NCI-H460 (cell line): ENCODE results near the gene CEMIP2. TPM values are rescaled to one million over a fixed set of nuclear protein-coding genes. Genes with fewer than 3 reads are reported as not detected.

Experiments used
- DNase-seq: peaks from one replicate; pipeline ENCODE4 v3.0.0-alpha.2; 2016; ENCODE audit warnings: low read depth; ENCODE audit errors: extremely low read depth
- total RNA-seq: library from RNA; depleted of rRNA; stranded (reverse); fragments of >200 nt; shearing (Covaris generic); gene quantifications from 2 replicates; pipeline ENCODE4 v1.2.3, GENCODE V29; 2014

The CEMIP2 gene
- total RNA-seq, 1 experiment from 2014 or later, result 22.1 TPM

DNA sequence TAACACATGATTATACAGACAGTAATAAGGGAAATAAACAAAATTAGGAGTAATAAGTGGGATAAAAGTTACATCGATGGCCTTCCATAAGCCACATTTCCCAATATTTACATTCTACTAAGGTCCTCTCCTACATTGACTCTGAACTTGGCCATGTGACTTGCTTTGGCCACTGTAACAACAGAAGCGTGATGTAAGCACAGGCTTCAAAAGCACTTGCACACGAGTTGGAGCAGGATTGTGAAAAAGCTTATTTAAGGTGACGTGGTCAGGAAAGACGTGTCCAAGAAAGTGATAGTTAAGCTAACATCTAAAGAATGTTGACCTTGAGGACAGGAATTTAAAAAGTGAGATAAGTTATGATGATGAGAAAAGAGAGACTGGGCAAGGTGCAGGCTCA lies 9.8 kb upstream of the CEMIP2 start:
- no peak for DNase-seq

DNA sequence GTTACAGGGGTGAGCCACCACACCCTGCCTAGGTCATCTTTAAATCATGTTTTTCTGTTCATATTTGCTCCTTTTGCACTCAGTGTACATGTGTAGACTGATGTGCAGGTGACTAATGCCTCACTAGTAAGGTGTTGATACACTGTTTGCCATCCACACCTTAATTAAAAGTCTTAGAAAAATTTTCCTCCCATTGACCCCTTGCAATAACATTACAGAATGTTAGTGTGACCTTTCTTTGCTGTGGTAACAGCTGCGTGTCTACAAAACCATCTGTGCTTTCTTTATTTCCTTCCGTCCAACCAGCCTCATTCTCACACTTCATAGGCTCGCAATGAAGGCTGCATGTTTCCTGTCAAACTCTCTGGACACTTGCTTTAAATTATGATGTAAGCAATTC lies 6.6 kb upstream of the CEMIP2 start:
- no peak for DNase-seq

DNA sequence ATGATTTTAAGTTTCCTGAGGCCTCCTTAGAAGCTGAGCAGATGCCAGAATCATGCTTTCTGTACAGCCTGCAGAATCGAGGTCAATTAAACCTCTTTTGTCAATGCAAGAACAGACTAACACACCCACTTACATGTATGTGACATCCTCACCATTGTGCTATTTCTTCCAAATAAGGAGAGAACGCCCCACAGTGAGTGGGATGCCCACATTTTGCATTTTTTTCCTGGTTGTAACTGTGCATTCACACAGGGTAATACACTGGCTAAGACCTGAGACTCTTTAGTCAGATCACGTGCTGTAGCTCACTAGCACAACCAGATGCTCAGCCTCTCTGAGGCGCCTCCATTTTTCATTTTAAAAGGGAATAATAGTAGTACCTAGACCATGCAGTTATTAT lies 4.4 kb upstream of the CEMIP2 start:
- no peak for DNase-seq

DNA sequence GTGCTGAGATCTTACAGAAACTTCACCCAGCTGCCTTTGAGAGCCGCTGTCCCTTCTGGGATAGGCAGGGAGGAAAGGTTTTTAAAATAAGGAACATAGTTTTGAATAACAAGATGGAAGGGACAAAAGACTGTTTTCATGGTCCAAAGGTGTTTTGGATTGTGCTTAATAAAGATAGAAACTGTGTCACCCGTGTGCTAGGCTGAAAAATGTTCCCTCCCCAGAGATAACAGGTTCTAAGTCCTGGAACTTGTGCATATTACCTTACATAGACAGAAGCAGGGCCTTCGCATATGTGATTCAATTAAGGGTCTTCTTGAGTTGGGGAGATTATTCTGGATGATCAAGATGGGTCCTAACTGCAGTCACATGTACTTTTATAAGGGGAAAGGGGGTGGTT lies 1.9 kb upstream of the CEMIP2 start:
- DNase-seq, result no peak

DNA sequence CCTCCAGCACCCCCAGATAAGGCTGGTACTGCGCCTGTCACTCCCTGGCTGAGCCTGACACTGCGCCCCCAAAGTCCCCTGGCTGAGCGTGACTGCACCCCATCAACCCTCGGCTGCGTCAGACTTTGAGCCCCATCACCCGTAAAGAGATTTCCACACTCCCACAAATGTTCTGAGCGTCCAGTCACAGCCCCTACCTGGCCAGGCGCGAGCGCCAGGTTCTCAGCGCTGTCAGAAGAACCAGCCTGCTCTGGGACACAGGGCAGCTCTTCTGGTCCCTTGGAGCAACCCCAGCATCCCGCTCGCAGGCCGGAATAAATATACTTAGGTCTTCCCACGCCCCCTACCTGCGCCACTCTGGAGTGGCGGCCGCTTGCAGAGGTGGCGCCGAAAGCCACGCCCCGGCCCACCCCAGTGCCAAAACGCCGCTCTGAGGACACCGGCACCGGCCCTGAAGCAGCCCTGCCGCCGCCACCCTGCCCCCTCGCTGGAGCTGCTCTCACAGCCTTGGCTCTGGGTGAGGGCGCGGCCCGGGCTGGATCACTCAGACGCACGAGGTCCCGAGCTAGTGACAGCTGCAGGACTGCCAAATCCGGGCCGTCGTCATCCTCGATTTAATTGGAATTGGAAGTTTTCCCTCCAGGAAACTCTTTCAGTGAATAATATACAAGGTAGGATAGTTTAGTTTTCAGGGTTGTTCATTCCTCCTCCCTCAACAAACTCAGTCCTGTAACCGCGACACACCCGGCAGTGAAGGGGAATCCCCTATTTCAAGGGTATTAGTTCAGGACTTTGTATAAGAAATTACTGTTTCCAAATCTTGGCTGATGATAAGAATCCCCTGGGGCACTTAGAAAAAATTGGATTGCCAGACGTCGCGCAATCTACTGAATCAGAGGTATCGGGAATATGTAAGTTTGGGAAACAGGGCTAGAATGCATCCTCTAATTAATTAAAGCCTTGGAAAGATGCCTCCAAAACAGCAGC lies 1.2 kb upstream of the CEMIP2 start:
- peak; percentile 32 for DNase-seq

DNA sequence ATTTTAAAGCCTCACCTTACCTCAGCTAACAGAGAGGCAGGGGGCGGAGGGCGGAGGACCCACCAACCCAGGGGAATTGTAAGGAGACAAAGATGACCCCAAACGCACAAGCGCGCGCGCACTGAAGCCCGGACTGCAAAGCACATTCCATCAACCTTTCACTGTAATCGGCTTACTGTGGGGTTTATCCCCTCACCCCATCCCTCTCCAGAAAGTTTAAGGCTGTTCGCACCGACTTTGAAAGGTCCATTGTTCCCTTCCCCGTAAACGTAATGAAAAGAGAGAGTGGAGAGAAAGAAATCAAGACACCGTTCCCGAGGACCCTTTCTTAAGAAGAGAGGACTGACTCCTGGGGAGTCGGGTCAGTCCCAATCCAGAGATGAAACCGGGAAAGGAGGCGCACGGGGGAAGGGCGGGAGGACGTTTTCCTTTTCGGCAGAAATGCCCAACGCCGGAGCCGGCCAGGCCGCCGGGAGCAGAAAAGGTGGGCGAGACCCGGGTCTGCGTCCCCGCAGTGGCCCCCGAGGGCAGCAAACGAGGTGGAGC lies 464 bp downstream of the CEMIP2 start:
- DNase-seq, result no peak

DNA sequence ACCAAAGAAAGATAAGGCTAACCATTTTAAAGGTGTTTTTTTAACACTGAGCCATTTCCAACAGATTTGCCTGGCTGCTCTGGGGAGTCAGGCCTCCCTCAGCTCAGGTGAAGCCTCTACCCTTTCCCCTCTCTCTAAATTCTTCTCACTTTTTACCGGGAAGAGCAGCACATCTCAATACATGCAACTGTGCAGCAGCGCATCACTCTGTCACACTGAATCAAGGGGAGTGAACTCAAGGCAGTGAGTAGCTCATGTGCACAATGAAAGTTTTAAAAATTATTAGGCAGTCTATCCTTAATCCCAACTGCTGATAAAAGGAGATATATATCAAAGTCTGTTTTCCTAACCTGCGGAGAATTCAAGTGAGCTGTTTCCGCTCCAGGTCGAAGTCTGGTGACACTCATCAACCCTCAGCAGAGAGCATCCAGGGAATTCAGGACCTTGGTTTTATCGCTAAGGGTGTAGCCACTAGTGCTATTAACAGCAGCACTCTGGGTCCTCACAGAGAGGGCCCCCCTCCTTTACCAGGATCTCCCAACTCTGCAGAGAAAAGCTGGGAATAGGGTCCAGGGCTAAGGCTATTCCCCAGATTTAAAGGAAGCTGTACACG lies 1.0 kb downstream of the CEMIP2 start:
- no peak for DNase-seq

DNA sequence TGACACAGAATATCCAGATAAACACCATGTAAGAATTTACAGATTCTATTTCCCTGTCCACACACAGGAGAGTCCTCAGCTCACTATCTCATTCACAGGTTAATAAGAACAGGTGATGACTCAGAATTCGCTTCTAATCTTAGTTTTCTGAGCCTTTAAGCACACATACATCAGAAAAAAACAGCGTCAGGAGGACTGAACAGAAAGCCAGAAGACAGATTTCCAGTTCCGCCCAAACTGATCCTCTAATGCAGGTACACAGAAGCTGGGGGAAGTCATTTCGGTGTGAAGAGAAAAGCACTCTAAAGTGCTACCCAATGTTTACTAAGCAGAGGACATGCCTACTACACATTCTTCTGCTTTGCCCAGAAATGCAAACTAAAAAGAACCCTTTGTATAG lies 1.6 kb downstream of the CEMIP2 start:
- DNase-seq, result no peak

DNA sequence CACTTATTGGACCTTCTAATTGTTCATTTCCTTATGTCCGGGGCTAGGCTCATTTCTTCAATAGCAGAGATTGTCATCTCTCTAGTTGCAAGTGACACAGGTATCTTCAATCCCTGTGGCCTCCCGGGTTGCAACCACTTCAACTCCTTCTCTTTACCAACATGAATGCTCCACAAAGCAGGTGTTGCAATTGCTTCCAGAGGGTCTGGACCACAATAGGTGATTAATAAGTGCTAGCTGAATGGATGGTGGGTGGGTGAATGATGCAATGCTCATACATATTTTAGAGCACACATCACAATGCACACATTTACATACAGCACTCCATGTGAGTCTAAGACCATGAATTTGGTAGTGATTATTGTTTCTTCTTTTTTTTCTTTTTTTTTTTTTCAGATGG lies 2.6 kb downstream of the CEMIP2 start:
- no peak for DNase-seq

DNA sequence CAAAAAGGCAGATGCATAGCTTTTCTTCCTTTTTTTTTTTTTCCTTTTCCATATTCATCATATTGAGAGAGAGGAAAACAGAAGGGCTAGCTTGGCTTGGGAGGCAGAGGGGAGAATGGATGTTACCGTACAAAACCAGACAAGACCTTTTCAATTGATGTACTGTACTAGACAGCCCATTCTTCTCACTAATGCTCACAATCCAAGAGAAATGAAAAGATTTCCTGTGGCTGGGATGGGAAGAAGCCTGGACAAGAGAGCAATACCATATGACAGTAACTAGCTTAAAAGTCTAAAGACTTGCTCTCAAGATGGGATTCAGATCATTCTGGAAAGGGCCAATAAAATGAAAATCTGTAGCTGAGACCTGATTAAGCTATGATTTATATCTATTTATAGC lies 3.4 kb downstream of the CEMIP2 start:
- DNase-seq, result no peak

DNA sequence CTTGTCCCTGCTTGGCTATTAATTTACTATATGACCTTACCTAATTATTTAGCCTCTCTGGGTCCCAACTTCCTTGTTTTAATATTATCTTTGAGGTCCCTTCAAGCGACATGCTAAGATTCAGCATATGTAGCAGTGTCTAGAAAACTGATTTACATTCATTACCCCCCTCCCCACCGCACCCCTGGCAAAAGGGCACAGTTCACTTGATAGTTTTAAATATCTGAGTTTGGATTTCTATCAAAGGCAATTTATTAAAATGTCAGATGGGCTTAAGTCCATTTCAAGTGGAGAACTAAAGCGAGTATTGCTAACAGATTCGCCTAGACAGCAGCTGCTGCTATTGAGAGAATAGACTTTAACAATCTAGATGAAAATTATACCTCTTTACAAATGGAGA lies 3.9 kb downstream of the CEMIP2 start:
- DNase-seq, result no peak

DNA sequence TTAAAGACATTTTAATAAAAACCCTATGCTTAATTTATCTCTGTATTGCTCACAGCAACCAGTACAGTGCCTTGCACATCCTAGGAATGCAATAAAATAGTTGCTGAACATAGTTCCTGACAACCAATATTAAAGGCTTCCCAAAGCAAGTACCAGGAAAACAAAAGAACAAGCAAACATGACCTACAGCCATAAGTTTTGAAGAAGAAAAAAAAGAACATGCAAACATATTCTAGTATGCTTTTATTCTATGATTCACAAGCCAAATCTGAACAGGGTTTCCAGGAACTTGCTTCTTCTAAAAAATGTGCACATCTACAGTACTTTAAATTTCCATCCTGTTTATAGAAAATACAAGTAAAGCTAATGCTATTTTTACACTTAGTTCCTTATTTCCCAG lies 4.5 kb downstream of the CEMIP2 start:
- no peak for DNase-seq

DNA sequence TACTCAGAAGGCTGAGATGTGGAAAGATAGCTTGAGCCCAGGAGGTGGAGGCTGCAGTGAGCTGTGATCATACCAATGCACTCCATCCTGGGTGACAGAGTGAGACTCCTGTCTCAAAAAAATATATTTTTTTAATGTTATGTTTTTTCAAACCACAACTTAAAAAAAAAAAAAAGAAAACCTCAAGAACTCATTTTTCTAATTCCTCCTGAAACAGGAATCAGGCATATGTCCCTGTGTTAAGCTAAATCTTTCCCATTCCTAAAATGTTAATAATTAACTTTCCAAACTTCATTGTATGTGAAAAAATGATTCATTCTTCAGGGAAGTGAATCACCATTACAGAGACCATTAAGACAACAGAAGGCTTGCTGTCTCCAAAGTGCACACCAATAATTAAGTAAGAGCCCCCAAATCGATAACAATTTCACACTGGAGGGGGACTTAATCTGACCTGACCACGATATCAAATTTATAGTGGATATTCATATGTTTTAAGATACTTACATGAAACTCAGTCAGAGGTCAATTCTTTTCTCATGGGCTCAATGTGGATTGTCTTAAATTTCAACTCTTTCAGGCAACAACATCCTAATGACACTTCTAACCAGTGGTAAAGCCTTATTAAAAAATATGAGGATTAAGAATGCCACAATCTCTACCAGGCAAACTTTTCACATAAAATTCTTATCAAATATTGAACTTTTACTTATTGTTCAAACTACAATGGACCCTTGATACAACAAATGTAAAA lies 5.2 kb downstream of the CEMIP2 start:
- DNase-seq, result no peak

DNA sequence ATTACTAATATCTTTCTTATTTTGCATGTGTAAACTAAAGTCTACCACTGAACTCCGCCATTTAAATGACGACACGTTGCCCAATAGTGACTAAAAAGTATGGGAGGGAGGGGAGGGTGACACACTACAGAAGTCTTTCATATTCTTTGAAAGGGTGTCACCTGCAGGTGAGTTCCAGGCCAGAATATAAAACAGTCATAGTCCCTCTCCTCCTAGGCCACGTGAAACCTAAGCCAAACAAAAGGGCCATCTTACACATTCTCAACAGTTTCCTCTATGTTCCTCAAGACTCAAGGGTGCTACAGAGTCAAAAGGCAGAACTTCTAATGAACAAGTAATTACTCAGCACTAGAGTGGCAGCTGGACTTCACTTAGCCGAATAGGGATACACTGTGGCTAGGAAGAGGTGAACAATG lies 6.4 kb downstream of the CEMIP2 start:
- no peak for DNase-seq

DNA sequence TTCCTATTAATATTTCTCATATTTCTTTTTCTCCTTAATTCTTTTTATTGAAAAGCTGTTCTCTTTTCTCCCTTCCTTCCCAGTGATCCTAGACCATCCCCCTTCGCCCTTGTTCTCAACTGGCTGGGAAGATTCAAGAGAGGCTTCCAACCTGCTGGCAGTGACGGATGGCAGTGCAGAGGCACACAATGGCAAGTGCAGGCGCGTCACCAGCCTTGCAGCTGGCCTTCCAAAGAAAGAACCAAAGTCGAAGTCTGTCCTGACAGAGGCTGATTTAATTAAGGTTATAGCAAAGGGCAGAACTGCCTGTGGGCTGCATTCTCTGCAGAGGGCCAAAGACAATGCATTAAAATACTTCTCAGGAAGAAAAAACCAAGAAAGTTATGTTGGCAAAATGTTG lies 7.4 kb downstream of the CEMIP2 start:
- DNase-seq, result no peak

DNA sequence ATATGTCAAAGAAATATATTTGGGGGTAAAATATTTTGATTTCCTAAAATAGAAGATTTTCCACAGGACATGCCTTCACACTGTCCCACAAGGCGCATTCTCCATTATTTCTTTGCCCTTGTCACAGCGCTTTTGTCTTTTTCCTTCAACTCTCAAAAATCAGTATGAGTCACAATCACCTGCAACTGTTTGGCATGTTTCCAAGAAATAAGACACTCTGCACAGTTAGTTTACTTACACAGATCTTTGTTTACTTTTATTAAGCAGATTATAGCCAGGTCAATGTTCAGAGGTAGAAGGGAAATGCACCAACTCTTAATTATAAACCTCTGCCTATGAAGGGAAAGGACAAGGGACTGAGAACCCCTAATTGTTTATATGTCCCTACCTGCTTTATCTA lies 9.5 kb downstream of the CEMIP2 start:
- no peak for DNase-seq

DNA sequence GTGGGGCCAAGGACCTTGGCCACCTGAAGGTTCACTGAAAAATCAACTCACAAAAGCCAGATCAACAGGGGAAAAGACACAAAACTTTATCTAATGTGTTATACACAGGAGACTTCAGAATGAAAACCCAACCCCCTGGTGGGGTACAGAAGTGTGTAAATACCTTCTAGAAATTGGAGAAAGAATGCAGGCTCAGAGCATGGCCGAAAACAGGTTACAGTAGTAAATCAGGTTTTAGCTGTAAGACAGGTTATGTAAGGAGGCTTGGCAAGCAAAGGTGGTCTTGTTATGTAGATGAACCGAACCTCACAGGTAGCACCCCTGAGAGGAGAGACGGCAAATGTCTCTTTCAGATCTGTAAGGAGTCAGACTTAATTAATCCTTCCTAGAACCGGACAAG lies 10.0 kb downstream of the CEMIP2 start:
- DNase-seq, result no peak

DNA sequence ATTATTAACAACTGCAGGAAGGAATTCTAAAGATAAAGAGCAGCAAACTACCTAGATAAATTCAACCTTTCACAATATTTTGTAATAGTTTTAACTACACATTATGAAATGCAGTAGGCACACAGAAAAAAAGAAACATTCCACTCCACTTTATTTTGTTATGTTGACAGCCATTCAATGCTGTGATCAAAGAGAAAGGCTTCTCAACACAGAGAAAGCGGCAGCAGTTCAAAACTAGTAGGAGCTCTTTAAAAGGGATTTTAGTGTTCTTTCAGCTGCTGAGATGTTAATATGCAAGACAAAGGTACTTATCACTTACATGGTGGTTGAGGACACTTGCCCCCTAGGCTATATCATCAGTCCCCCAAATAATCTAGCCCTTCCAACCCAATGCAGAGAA lies 11.6 kb downstream of the CEMIP2 start:
- DNase-seq, result no peak

DNA sequence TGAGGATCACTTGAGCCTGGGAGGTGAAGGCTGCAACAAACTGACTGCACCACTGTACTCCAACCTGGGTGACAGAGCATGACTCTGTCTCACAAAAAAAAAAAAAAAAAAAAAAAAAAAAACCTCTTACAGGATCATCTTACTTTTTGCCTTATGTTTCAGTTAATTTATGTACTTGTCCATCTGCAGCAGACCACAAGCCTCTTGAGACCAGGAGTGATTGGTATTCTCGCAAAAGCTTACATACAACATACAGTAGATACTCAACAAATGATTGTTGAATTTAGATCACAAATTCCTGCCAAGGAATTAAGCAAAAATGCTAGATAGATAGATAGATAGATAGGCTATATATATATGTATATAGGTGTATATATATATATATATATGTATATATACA lies 12.4 kb downstream of the CEMIP2 start:
- no peak for DNase-seq

DNA sequence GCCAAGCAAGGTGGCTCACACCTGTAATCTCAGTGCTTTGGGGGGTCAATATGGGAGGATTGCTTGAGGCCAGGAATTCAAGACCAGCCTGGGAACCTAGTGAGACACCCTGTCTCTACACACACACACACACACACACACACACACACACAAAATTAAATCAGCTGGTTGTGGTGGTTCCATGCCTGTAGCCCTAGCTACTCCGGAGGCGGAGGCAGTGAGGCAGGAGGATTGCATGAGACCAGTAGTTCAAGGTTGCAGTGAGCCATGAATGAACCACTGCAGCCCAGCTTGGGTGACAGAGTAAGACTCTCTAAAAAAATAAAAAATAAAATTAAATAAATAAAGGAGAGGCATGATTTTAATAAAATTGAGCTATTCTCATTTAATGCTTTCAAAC lies 13.1 kb downstream of the CEMIP2 start:
- DNase-seq, result no peak

DNA sequence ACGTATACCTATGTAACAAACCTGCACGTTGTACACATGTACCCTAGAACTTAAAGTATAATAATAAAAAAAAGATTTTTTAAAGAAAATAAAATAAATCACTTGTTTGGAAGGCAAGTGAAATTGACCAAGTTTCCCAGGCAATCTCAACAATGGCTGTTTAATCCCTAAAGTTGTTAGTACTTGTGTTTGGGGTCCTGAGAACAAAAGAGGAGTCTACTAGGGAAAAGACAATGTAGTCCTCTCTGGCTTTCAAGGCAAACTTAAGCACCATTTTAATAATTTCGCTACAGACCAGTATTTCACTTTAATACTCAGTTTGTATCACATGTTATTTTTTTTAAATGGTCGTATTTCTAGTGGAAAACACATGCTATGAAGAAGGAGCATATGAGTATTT lies 14.2 kb downstream of the CEMIP2 start:
- DNase-seq, result no peak
